Renal cortex interstitium (tissue), 11 donors: ENCODE data around the gene ABCB11. TPM values are rescaled to one million over a fixed set of nuclear protein-coding genes. Genes with fewer than 3 reads are reported as not detected.
A peak's percentile ranks its signal among the peaks of the same experiment; 100 is the strongest.
"Not testable (repeated sequence)": the region's sequence is repeated elsewhere in the genome, so short reads cannot be mapped to it uniquely, and the experiment has no call there.

ENCODE experiments used
- DNase-seq, 11 donors: peaks; one replicate each; pipeline ENCODE4 v3.0.0-alpha.2; 2013; ENCODE audit warnings: low read depth in 9 of 11, low spot score in 4 of 11; ENCODE audit errors: extremely low read depth in 1 of 11
- polyA plus RNA-seq, 3 donors: library from polyadenylated mRNA; unstranded; fragments of 120-200 nt; gene quantifications; one replicate each; pipeline ENCODE4 v1.2.1, GENCODE V29; 2013; ENCODE audit not compliant: insufficient read length in 3 of 3

Gene ABCB11
- polyA plus RNA-seq, 3 donors: 0.05 to 0.15 TPM; not detected in 1

- DNase-seq: no peak
Measured at GRCh38 chr2:168915441-168916330, 115.4 kb downstream of the ABCB11 start.

GRCh38 chr2:168913495-168913894 lies 117.6 kb downstream of the ABCB11 start:
- no peak for DNase-seq

GRCh38 chr2:168912901-168913369 lies 118.2 kb downstream of the ABCB11 start:
- DNase-seq: no peak

GRCh38 chr2:168912466-168912865 lies 118.7 kb downstream of the ABCB11 start:
- no peak for DNase-seq

- DNase-seq: no peak
Measured at GRCh38 chr2:168910330-168910729, 120.8 kb downstream of the ABCB11 start.

DNA sequence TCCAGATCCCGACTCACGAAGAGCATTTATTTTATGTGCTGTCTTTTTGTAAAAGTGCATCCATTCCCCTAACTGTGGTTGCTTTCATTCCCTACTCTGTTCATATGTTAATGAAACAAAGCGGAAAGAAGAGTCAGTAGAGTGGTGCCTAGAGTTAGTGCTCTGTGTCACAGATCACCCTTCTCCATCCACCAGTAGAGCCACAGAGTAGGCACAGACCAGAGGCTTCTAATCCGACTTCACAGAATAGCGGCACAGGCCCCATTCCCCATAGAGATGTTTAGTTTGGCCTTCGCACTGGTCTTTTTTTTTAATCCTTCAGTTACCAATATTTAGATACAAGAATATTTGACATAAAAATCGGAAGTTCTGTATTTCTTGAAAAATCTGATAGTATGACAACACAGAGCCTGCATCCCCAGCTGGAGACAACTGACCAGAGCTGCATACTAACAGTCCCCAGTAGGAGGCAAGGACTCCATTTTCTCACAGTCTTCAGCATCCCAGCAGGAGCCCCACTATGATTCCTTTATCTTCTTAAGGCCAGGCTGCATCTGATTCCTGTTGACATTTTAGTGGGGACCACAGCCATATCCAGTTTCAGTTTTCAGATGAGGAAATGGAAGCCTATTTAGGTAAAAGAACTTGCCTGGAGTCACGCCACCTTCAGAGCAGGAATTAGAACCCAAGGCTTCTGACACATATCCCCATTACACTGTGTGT lies 123.0 kb downstream of the ABCB11 start:
- no peak for DNase-seq

- DNase-seq: no peak
Measured at GRCh38 chr2:168904358-168904757, 126.8 kb downstream of the ABCB11 start.

GRCh38 chr2:168903888-168904287 lies 127.2 kb downstream of the ABCB11 start:
- no peak for DNase-seq

GRCh38 chr2:168901003-168901402 lies 130.1 kb downstream of the ABCB11 start, which contains the start of gene G6PC2:
Gene G6PC2 (plus strand): TSS chr2:168901291. CDS start chr2:168901332, 41 bp downstream.
- no peak for DNase-seq

DNA sequence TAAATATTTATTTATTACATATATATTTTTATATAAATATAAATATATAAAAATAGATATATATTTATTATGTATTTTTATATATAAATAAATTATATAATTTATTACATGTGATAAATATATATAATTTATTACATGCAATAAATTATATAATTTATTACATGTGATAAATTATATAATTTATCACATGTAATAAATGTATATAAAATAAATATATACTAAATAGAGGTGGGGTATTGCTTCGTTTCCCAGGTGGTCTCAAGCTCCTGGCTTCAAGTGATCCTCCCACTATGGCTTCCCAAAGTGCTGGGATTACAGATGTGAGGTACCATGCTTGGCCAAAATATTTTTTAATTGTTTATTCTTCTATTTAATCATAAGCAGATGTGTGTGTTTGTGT lies 133.7 kb downstream of the ABCB11 start:
- no peak for DNase-seq

DNA sequence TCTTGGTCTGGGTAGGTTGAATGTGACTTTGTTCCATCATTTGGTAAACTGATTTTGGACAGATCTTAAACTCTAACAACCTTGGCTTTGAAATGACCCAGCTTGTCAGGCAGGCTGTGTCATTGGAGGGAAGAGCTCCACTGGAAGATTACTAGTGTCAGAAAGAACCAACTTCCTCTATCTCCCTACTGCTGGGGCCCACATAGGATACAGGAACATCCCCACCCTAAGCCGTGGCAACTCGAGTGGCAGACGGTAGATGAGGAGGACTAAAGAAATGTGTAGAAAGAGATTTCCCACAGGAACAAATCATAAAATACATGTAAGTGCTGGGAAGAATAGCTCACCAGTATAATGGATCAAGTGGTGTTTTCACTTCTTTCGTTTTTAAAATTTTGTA lies 134.3 kb downstream of the ABCB11 start:
- DNase-seq: no peak

DNA sequence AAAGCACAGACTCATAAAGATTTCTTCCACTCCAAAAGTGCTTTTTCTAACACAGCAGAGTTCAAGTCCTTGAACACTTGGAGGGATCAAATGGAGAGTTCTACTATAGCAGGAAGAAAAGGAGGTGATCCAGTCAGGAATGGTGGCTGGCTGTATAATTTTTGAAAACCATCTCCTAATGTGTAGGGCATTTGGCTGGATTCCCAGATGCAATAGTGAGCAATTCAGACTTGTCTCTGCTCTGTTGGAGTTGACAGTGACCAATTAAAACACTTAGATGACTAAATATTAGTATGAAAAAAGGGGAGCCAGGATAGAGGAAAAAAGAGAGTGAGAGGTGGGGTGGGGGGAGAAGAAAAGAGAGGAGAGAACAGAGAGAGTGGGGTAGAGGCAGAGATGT lies 135.4 kb downstream of the ABCB11 start:
- no peak for DNase-seq

GRCh38 chr2:168894720-168895119 lies 136.4 kb downstream of the ABCB11 start:
- DNase-seq: no peak

- no peak for DNase-seq
Measured at GRCh38 chr2:168894101-168894500, 137.0 kb downstream of the ABCB11 start.

GRCh38 chr2:168892327-168892726 lies 138.8 kb downstream of the ABCB11 start:
- no peak for DNase-seq

GRCh38 chr2:168890006-168890782 lies 140.9 kb downstream of the ABCB11 start, which contains the start of gene SPC25:
Gene SPC25 (minus strand): TSS chr2:168890430. CDS start chr2:168889519, 911 bp downstream.
- peak; percentile 78 to 92 (median 86) for DNase-seq

GRCh38 chr2:168889635-168890005 lies 141.5 kb downstream of the ABCB11 start:
- DNase-seq: no peak

- DNase-seq: no peak
Measured at GRCh38 chr2:168884975-168885374, 146.1 kb downstream of the ABCB11 start.

- DNase-seq: not testable (repeated sequence)
Measured at GRCh38 chr2:168882163-168882562, 149.0 kb downstream of the ABCB11 start.
